GM23338 (cell line): ENCODE results near the gene AGPAT4.

ENCODE experiments used
- EZH2phosphoT487 ChIP-seq: fragments of 200-600 bp; sonication (generic); IDR thresholded peaks from one replicate; pipeline ENCODE4 v1.8.1; 2018; ENCODE audit warnings: antibody characterized with exemption; ENCODE audit not compliant: unreplicated experiment
- POLR2AphosphoS5 ChIP-seq: IDR thresholded peaks from 2 replicates; pipeline ENCODE4 v1.6.1; 2016; ENCODE audit warnings: antibody characterized with exemption, low read depth
- STAT1 ChIP-seq: IDR thresholded peaks from one replicate; pipeline ENCODE4 v1.6.1; 2016; ENCODE audit warnings: antibody characterized with exemption; ENCODE audit not compliant: unreplicated experiment
- TF ChIP-seq, protein P1 (sequence below), 2 experiments: fragments of 200-600 bp in 1 of 2; sonication (generic) in 1 of 2; conservative IDR thresholded peaks; 2 replicates each; pipeline versions ENCODE4 v1.5.1 to v1.6.1; 2016 to 2017; ENCODE audit warnings: antibody characterized with exemption in 2 of 2, low read depth in 2 of 2, mild to moderate bottlenecking in 2 of 2, moderate library complexity in 1 of 2
- TF ChIP-seq, protein P2 (sequence below): IDR thresholded peaks from one replicate; pipeline ENCODE4 v1.6.1; 2018; ENCODE audit warnings: antibody characterized with exemption; ENCODE audit not compliant: unreplicated experiment

DNA sequence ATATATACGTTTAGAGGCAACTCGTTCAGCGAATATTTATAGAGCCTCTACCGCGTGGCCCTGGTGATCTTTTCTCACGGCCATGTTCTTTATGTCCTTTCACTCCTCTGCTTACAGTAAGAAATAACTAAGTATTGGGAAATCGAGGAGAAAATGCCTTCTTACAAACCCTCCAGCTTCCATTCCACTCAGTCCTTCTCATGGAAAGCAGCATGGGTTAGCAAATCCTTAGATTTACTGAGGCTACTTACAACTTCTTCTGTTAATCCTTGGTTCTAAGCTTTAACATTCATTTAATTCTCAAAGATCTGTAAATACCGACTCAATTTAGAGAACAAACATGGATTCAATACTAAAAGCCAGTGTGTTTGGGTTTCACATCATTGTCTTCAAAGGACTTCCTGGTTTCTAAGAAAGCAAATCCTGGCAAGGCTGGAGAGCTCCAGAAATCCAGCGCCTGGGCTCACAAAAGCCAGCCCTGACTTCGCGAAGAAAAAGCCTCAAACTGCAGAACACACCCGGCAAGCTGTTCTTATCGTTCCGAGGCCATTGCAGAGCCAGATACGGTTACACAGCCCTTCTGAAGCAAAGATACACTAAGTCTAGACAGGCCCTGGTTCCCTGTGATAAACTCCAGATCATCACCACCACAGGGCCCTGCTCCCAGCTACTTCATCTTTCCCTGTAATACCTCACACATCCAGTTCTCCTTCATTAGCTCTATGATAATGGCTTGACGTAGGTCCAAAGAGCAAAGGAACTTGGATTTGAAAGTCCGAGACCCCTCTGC is 19.2 kb downstream of the AGPAT4 start:
- TF ChIP-seq, protein P1, sequence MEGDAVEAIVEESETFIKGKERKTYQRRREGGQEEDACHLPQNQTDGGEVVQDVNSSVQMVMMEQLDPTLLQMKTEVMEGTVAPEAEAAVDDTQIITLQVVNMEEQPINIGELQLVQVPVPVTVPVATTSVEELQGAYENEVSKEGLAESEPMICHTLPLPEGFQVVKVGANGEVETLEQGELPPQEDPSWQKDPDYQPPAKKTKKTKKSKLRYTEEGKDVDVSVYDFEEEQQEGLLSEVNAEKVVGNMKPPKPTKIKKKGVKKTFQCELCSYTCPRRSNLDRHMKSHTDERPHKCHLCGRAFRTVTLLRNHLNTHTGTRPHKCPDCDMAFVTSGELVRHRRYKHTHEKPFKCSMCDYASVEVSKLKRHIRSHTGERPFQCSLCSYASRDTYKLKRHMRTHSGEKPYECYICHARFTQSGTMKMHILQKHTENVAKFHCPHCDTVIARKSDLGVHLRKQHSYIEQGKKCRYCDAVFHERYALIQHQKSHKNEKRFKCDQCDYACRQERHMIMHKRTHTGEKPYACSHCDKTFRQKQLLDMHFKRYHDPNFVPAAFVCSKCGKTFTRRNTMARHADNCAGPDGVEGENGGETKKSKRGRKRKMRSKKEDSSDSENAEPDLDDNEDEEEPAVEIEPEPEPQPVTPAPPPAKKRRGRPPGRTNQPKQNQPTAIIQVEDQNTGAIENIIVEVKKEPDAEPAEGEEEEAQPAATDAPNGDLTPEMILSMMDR (conservative IDR thresholded peaks at IDR 0.05; ENCODE audit: low read depth in 2 of 2), result no peak
- no peak for TF ChIP-seq POLR2AphosphoS5
- no peak for TF ChIP-seq STAT1
- TF ChIP-seq EZH2phosphoT487, result no peak
- TF ChIP-seq, protein P2, sequence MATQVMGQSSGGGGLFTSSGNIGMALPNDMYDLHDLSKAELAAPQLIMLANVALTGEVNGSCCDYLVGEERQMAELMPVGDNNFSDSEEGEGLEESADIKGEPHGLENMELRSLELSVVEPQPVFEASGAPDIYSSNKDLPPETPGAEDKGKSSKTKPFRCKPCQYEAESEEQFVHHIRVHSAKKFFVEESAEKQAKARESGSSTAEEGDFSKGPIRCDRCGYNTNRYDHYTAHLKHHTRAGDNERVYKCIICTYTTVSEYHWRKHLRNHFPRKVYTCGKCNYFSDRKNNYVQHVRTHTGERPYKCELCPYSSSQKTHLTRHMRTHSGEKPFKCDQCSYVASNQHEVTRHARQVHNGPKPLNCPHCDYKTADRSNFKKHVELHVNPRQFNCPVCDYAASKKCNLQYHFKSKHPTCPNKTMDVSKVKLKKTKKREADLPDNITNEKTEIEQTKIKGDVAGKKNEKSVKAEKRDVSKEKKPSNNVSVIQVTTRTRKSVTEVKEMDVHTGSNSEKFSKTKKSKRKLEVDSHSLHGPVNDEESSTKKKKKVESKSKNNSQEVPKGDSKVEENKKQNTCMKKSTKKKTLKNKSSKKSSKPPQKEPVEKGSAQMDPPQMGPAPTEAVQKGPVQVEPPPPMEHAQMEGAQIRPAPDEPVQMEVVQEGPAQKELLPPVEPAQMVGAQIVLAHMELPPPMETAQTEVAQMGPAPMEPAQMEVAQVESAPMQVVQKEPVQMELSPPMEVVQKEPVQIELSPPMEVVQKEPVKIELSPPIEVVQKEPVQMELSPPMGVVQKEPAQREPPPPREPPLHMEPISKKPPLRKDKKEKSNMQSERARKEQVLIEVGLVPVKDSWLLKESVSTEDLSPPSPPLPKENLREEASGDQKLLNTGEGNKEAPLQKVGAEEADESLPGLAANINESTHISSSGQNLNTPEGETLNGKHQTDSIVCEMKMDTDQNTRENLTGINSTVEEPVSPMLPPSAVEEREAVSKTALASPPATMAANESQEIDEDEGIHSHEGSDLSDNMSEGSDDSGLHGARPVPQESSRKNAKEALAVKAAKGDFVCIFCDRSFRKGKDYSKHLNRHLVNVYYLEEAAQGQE, result no peak
